B cell (primary cell): Measurements from ENCODE around the gene DBP. TPM values are rescaled to one million over a fixed set of nuclear protein-coding genes. Genes with fewer than 3 reads are reported as not detected.

Source experiments
- ATAC-seq: fragments of 200-7000 bp; cut with Tn5 transposase; one replicate; pipeline ENCODE4 v1.10.0; 2021; ENCODE audit warnings: low read depth, mild to moderate bottlenecking, moderate number of reproducible peaks, moderate library complexity
- CTCF ChIA-PET: fragments of 350-600 bp; sonication (Branson Sonifier 250); formaldehyde crosslinking; loops from one replicate; lab custom pipeline; 2021; ENCODE audit warnings: antibody characterized with exemption, inconsistent platforms; lab: Charles Lee
- POLR2A ChIA-PET: fragments of 350-600 bp; sonication (Branson Sonifier 250); formaldehyde crosslinking; loops from one replicate; lab custom pipeline; 2021; ENCODE audit warnings: antibody characterized with exemption; lab: Charles Lee
- DNase-seq: peaks from one replicate; pipeline ENCODE4 v3.0.0; 2013
- H2AFZ ChIP-seq: 2 replicates; pipeline ENCODE4 v1.6.1; 2012; ENCODE audit warnings: mild to moderate bottlenecking, low read depth, low read length; ENCODE audit not compliant: insufficient read depth, poor library complexity, severe bottlenecking
- H3K27ac ChIP-seq, 2 donors: 1 replicate in 1 of 2; 2 replicates in 1 of 2; pipeline ENCODE4 v1.5.1; 2012 to 2013; ENCODE audit warnings: low read length in 2 of 2, mild to moderate bottlenecking in 2 of 2, moderate library complexity in 1 of 2
- H3K27me3 ChIP-seq, 4 experiments: fragments of 200-600 bp in 1 of 4; sonication (generic) in 1 of 4; replicated peaks in 1 of 4; 1 replicate in 2 of 4; 2 replicates in 2 of 4; pipeline versions ENCODE4 v1.6.1 to v1.7.0; 2013 to 2016; ENCODE audit warnings: low read length in 3 of 4, mild to moderate bottlenecking in 2 of 4, mixed read lengths in 1 of 4, moderate library complexity in 1 of 4; ENCODE audit not compliant: insufficient read depth in 4 of 4, control insufficient read depth in 3 of 4; ENCODE audit errors: control extremely low read depth in 1 of 4
- H3K36me3 ChIP-seq, 2 experiments: replicated peaks in 1 of 2; 1 replicate in 1 of 2; 2 replicates in 1 of 2; pipeline versions ENCODE4 v1.6.1 to v1.7.1; 2013; ENCODE audit warnings: low read length in 1 of 2; ENCODE audit not compliant: insufficient read depth in 2 of 2, control insufficient read depth in 1 of 2; ENCODE audit errors: control extremely low read depth in 1 of 2, extremely low read depth in 1 of 2
- H3K4me1 ChIP-seq, 2 donors: fragments of 200-600 bp in 1 of 2; sonication (generic) in 1 of 2; 1 replicate in 1 of 2; 2 replicates in 1 of 2; pipeline versions ENCODE4 v1.5.1 to v1.6.1; 2013 to 2017; ENCODE audit warnings: low read length in 2 of 2; ENCODE audit not compliant: control insufficient read depth in 2 of 2, insufficient read depth in 2 of 2
- H3K4me2 ChIP-seq: replicated peaks from 2 replicates; pipeline ENCODE3; 2012; ENCODE audit warnings: mild to moderate bottlenecking, low read depth, low read length; ENCODE audit not compliant: poor library complexity, severe bottlenecking
- H3K4me3 ChIP-seq, 5 experiments: fragments of 200-600 bp in 1 of 5; sonication (generic) in 1 of 5; 1 replicate in 3 of 5; 2 replicates in 2 of 5; pipeline versions ENCODE4 v1.5.1 to v1.7.0; 2011 to 2016; ENCODE audit warnings: low read length in 4 of 5, mild to moderate bottlenecking in 4 of 5, low read depth in 2 of 5, control low read depth in 1 of 5, moderate library complexity in 1 of 5; ENCODE audit not compliant: insufficient read depth in 1 of 5; ENCODE audit errors: control extremely low read depth in 1 of 5, extremely low read depth in 1 of 5
- H3K79me2 ChIP-seq: fragments of 200-600 bp; sonication (generic); one replicate; pipeline ENCODE4 v1.6.0; 2016; ENCODE audit warnings: low read length; ENCODE audit not compliant: control insufficient read depth, insufficient read depth
- H3K9ac ChIP-seq: fragments of 200-600 bp; sonication (generic); 2 replicates; pipeline ENCODE4 v1.6.1; 2017; ENCODE audit warnings: mild to moderate bottlenecking, low read length, moderate library complexity
- H3K9me3 ChIP-seq, 3 donors: one replicate each; pipeline versions ENCODE4 v1.6.1 to v1.7.1; 2013; ENCODE audit warnings: low read length in 2 of 3; ENCODE audit not compliant: control insufficient read depth in 2 of 3, insufficient read depth in 1 of 3; ENCODE audit errors: control extremely low read depth in 1 of 3
- H4K20me1 ChIP-seq: 2 replicates; pipeline ENCODE4 v1.6.0; 2012; ENCODE audit warnings: mild to moderate bottlenecking, low read length; ENCODE audit not compliant: insufficient read depth, control insufficient read depth, poor library complexity, severe bottlenecking
- H3K27ac Mint-ChIP-seq: one replicate; pipeline ENCODE4 v1.8.0; 2021; ENCODE audit warnings: mixed read lengths
- H3K27me3 Mint-ChIP-seq: one replicate; pipeline ENCODE4 v1.8.0; 2021; ENCODE audit warnings: mixed read lengths
- H3K4me1 Mint-ChIP-seq: one replicate; pipeline ENCODE4 v1.8.0; 2021; ENCODE audit warnings: mixed read lengths
- H3K4me3 Mint-ChIP-seq: one replicate; pipeline ENCODE4 v1.8.0; 2021; ENCODE audit warnings: mixed read lengths
- H3K9me3 Mint-ChIP-seq: one replicate; pipeline ENCODE4 v1.8.0; 2022; ENCODE audit warnings: mixed read lengths; ENCODE audit not compliant: insufficient read depth
- EZH2 ChIP-seq: IDR thresholded peaks from 2 replicates; pipeline ENCODE4 v1.6.1; 2012; ENCODE audit warnings: borderline replicate concordance, low read depth, mild to moderate bottlenecking, moderate library complexity, low read length; ENCODE audit not compliant: insufficient read depth, poor library complexity, severe bottlenecking
- WGBS: methylation state at CpG from one replicate; pipeline ENCODE4 v1.1.5; 2013; ENCODE audit warnings: missing lambda C conversion rate; ENCODE audit not compliant: insufficient coverage; 5-methylcytosine and 5-hydroxymethylcytosine counted together
- intact Hi-C: fragments of 100-400 bp; cut with micrococcal nuclease; formaldehyde crosslinking; loops from one replicate; pipeline ENCODE4 v1.10.0; 2022
- polyA plus RNA-seq: library from polyadenylated mRNA; depleted of rRNA; stranded (reverse); fragments of >200 nt; gene quantifications from 2 replicates; pipeline ENCODE4 v1.2.3, GENCODE V29; 2012
- total RNA-seq, 2 donors: library from RNA; stranded (reverse); fragments of 120-200 nt in 1 of 2; gene quantifications; 1 replicate in 1 of 2; 2 replicates in 1 of 2; pipeline versions ENCODE4 v1.2.3 to v1.2.4, GENCODE V29; 2013 to 2022
- TF ChIP-seq, protein P1 (sequence below): fragments of 200-600 bp; IDR thresholded peaks from one replicate; pipeline ENCODE4 v1.8.0; 2022; ENCODE audit warnings: antibody characterized with exemption, mild to moderate bottlenecking

The DBP gene
- total and polyA plus RNA-seq, 2 donors (not counting 1 experiment from before 2014, with no cell fraction given) = 23.5 to 33.0 TPM

- peaks cover 20 to 39% of the 10 kb centered on the region in 2 donors for H3K4me1 ChIP-seq
- peak overlapping the region; percentile 95 to 100 (median 99) for H3K4me3 ChIP-seq
- H3K27ac ChIP-seq = peak overlapping the region; percentile 87 to 91
- POLR2A ChIA-PET = interaction anchor here (0.6 to 1.9 kb wide), 16 partner anchors 9 to 1386 kb away, joined by 3 to 23 read pairs (median 4); partner anchors contain the start of genes AKT1S1, CA11, CARD8 and DBP
- peaks cover 0 to 41% of the 10 kb centered on the region in 2 experiments for H3K36me3 ChIP-seq
- peaks cover 41% of the 10 kb centered on the region for H4K20me1 ChIP-seq
- H3K79me2 ChIP-seq = peaks cover 17% of the 10 kb centered on the region
- intact Hi-C loops = loop anchor here (2.0 kb wide), 1 partner anchor 42 kb away; no protein-coding TSS in a partner anchor
- CTCF ChIA-PET = interaction anchor here (0.9 to 3.9 kb wide), 6 partner anchors 8 to 363 kb away, joined by 3 to 25 read pairs (median 3); partner anchors contain the start of genes CARD8, DBP and SPACA4
- TF ChIP-seq, protein P1, sequence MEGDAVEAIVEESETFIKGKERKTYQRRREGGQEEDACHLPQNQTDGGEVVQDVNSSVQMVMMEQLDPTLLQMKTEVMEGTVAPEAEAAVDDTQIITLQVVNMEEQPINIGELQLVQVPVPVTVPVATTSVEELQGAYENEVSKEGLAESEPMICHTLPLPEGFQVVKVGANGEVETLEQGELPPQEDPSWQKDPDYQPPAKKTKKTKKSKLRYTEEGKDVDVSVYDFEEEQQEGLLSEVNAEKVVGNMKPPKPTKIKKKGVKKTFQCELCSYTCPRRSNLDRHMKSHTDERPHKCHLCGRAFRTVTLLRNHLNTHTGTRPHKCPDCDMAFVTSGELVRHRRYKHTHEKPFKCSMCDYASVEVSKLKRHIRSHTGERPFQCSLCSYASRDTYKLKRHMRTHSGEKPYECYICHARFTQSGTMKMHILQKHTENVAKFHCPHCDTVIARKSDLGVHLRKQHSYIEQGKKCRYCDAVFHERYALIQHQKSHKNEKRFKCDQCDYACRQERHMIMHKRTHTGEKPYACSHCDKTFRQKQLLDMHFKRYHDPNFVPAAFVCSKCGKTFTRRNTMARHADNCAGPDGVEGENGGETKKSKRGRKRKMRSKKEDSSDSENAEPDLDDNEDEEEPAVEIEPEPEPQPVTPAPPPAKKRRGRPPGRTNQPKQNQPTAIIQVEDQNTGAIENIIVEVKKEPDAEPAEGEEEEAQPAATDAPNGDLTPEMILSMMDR = no peak
- TF ChIP-seq EZH2 = no peak
- H3K4me3 Mint-ChIP-seq = peak overlapping the region; percentile 98
- ATAC-seq (no peak), DNase-seq (no peak)
- H3K4me2 ChIP-seq = peak overlapping the region; percentile 89
- no peaks in the 10 kb centered on the region for H3K27me3 Mint-ChIP-seq
- no peaks in the 10 kb centered on the region for H3K27me3 ChIP-seq
- no peaks in the 10 kb centered on the region for H3K9me3 Mint-ChIP-seq
- no peaks in the 10 kb centered on the region for H3K9me3 ChIP-seq
- peak overlapping the region; percentile 85 for H2AFZ ChIP-seq
- WGBS = 1% methylated on average over 18 of the region's 18 CpGs
- peak overlapping the region; percentile 98 for H3K27ac Mint-ChIP-seq
- peak overlapping the region; percentile 98 for H3K9ac ChIP-seq
- peaks cover 48% of the 10 kb centered on the region for H3K4me1 Mint-ChIP-seq
Observed at GRCh38 chr19:48618278-48618915, 18.8 kb downstream of the DBP start.
